K562 treated with DMSO at 1 percent for 48 hours (cell line): Measurements from ENCODE around the gene CEP97. TPM values are rescaled to one million over a fixed set of nuclear protein-coding genes. Genes with fewer than 3 reads are reported as not detected.

Source experiments
- total RNA-seq: library from RNA; unstranded; fragments of 300-600 nt; gene quantifications from 2 replicates; pipeline ENCODE4 v1.2.3, GENCODE V29; 2022; ENCODE audit warnings: low replicate concordance; ENCODE audit errors: extremely low read depth

The CEP97 gene, protein sequence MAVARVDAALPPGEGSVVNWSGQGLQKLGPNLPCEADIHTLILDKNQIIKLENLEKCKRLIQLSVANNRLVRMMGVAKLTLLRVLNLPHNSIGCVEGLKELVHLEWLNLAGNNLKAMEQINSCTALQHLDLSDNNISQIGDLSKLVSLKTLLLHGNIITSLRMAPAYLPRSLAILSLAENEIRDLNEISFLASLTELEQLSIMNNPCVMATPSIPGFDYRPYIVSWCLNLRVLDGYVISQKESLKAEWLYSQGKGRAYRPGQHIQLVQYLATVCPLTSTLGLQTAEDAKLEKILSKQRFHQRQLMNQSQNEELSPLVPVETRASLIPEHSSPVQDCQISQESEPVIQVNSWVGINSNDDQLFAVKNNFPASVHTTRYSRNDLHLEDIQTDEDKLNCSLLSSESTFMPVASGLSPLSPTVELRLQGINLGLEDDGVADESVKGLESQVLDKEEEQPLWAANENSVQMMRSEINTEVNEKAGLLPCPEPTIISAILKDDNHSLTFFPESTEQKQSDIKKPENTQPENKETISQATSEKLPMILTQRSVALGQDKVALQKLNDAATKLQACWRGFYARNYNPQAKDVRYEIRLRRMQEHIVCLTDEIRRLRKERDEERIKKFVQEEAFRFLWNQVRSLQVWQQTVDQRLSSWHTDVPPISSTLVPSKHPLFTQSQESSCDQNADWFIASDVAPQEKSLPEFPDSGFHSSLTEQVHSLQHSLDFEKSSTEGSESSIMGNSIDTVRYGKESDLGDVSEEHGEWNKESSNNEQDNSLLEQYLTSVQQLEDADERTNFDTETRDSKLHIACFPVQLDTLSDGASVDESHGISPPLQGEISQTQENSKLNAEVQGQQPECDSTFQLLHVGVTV
- not detected in 2 replicates for total RNA-seq

DNA sequence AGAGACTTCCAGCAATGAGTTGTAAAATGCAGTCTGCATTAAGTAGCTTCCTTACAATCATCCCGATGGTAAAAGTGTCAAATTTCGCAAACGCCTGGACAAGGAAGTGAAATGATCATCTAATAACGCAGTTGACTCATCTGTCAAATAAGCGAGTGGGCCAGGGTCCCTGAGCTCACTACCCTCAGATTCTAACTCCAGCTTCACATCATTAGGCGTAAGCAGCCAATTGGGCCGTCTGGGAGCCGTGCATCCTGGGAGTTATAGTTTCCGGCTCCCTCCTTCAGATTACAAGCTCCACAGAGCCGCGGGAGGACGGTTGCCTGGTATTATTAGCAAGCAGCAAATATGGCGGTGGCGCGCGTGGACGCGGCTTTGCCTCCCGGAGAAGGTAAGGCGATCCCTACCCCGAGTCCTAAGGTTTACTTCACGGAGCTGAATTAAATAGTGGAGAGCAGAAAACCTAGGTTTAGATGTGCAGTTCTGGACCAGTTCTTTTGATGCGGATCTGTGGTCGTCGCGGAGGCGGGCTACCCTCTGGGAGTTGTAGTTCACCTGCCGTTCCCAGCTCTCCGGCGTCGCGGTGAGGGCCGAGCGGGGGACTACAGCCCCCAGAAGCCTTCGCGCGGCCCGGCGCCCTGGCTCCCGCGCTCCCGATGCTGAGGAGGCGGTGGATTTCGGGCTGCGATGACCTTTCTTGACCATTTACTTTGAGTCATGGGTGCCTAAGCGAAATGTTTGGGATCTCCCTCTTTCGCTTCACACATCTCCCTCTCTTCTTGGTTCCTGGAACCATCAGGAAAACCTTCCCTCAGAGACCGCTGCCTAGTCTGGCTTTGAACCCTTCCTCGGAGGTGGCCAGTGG is at the start of gene CEP97:
TSS of gene CEP97 (plus strand) at position 286 of the 865 bp plus-strand sequence. CDS start at position 349, 63 bp downstream.

GRCh38 chr3:101676765-101677435 is 47.5 kb upstream of the CEP97 start, which contains the start of gene ZBTB11:
TSS of gene ZBTB11 (minus strand) at chr3:101677132. CDS start at chr3:101676914, 218 bp downstream.

DNA sequence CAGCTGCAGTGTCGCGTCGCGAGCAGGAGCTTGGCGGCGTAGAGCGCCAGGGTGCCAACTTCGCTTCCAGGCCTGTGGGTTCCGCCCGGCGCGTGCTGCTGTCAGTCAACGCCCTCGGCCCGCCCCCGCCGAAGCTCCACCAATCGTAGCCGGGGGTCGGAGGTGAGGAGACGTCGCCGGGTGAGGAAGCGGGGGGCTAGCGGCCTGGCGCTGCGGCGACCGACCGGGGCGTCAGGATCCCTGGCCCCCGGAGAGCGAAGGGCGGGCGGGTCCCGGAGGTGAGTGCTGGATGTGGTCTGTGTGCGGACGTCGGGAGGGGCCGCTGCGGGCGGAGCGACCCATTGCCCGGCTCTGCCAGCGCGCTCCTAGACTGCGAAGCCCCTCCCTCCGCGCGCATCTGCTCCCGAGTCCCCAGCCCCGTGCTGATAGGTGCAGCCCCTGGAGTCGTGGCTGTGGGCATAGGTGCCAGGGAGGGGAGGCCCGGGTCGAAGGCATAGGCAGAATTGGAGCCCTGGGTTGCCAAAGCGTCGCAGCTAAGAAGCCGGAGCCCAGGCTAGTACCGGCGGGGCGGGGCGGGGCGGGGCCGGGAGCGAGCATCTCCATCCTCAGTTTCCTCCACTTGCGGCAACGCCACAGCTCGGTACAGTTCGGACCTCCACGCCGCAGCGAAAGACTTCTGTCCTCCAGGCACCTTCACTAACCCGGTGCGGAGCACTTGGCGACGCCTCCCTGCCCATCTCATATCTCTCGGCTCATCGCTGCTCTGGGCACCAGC is 54.8 kb downstream of the CEP97 start, which contains the start of gene NXPE3:
TSS of gene NXPE3 (plus strand) at position 165 of the 775 bp plus-strand sequence. CDS start 6,386 bp downstream, outside the sequence.

Other genes with a start within 250 kb of the CEP97 start
- gene SENP7, start 211.4 kb upstream of the CEP97 start, total RNA-seq = not detected in 2 replicates
- gene TRMT10C, start 162.7 kb upstream of the CEP97 start, total RNA-seq = not detected in 2 replicates
- not detected in 2 replicates for gene PCNP, start 150.4 kb upstream of the CEP97 start, total RNA-seq
- gene ZBTB11, start 47.5 kb upstream of the CEP97 start, total RNA-seq = not detected in 2 replicates
- gene RPL24, start 37.9 kb upstream of the CEP97 start, total RNA-seq = not detected in 2 replicates
- gene NXPE3, start 54.6 kb downstream of the CEP97 start, total RNA-seq = not detected in 2 replicates
- gene NFKBIZ, start 124.9 kb downstream of the CEP97 start, total RNA-seq = not detected in 2 replicates